BLaER1 (cell line): Measurements from ENCODE around the gene CCDC150.
"Not testable (repeated sequence)": the region's sequence is repeated elsewhere in the genome, so short reads cannot be mapped to it uniquely, and the experiment has no call there.

Source experiments
- H3K27ac ChIP-seq: shearing (Covaris generic); formaldehyde crosslinking; 2 replicates; pipeline ENCODE4 v1.8.1; 2022
- H3K27me3 ChIP-seq: shearing (Covaris generic); formaldehyde crosslinking; 2 replicates; pipeline ENCODE4 v1.8.1; 2022
- H3K36me3 ChIP-seq: shearing (Covaris generic); formaldehyde crosslinking; 2 replicates; pipeline ENCODE4 v1.8.1; 2022
- H3K4me1 ChIP-seq: shearing (Covaris generic); formaldehyde crosslinking; 2 replicates; pipeline ENCODE4 v1.8.1; 2022
- H3K4me2 ChIP-seq: shearing (Covaris generic); formaldehyde crosslinking; 2 replicates; pipeline ENCODE4 v1.8.1; 2022
- H3K4me3 ChIP-seq: shearing (Covaris generic); formaldehyde crosslinking; 2 replicates; pipeline ENCODE4 v1.8.1; 2022
- H3K9ac ChIP-seq: shearing (Covaris generic); formaldehyde crosslinking; 2 replicates; pipeline ENCODE4 v1.8.1; 2022
- H3K9me3 ChIP-seq: shearing (Covaris generic); formaldehyde crosslinking; 2 replicates; pipeline ENCODE4 v1.8.1; 2022
- H4K20me1 ChIP-seq: shearing (Covaris generic); formaldehyde crosslinking; 2 replicates; pipeline ENCODE4 v1.8.1; 2022
- Cebpa-rat ChIP-seq: shearing (Covaris generic); IDR thresholded peaks from 2 replicates; pipeline ENCODE4 v1.8.1; 2022

Gene CCDC150

DNA sequence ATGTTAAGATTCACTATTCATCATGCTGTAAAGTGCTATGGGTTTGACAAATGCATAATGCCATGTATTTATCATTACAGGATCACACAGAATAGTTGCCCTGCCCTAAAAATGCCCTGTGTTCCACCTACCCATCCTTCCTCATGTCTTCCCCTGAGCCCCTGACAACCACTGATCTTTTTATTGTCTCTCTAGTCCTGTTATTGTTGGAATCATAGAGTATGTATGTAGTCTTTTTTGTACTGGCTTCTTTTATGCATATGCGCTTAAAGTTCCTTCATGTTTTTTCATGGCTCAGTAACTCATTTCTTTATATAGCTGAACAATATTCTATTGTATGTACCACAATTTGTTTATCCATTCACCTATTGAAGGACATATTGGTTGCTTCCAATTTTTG is 20.3 kb downstream of the CCDC150 start:
- no peak overlapping the region for H3K4me3 ChIP-seq
- H4K20me1 ChIP-seq = no peaks in the 10 kb centered on the region
- H3K4me1 ChIP-seq = no peaks in the 10 kb centered on the region
- no peak overlapping the region for H3K9ac ChIP-seq
- TF ChIP-seq Cebpa-rat = no peak
- peaks cover 68% of the 10 kb centered on the region for H3K36me3 ChIP-seq
- H3K27me3 ChIP-seq = no peaks in the 10 kb centered on the region
- H3K4me2 ChIP-seq = no peak overlapping the region
- H3K27ac ChIP-seq = no peak overlapping the region
- peaks cover 7% of the 10 kb centered on the region; the same call in 1 of the 2 replicates for H3K9me3 ChIP-seq

DNA sequence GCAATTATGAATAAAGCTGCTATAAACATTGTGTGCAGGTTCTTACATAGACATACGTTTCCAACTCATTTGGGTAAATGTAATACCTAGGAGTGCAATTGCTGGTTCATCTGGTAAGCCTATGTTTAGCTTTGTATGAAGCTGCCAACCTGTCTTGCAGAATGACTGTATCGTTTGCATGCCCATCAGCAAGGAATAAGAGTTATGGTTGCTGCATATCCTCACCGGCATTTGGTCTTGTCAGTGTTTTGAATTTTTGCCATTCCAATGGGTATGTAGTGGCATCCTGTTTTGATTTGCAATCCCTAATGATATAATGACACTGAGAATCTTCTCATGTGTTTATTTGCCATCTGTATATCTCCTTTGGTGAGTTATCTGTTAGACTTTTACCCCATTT is 20.7 kb downstream of the CCDC150 start:
- no peaks in the 10 kb centered on the region for H4K20me1 ChIP-seq
- TF ChIP-seq Cebpa-rat = no peak

DNA sequence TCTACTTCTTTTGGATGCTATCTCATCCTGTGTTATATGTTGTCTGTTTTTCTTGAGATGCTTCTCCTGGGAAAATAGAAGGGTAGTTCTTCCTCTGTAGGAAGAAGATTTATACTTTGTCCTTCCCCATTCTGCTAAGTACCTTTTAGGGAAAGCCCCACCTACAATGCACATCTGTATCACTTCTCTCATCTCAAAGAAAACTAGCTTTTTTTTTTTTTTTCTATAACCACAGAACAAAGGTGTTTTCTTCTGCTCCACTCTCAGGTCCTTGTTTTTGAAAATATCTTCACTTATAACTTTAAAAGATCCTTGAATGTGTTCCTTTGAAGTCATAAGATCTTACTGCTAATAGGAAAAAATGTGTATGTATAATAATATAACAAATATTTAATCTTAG is 30.8 kb downstream of the CCDC150 start:
- Histone ChIP-seq H3K4me1 (no peaks in the 10 kb centered on the region), H3K27me3 (no peaks in the 10 kb centered on the region), H3K4me2 (no peak overlapping the region), H4K20me1 (no peaks in the 10 kb centered on the region), H3K9me3 (no peaks in the 10 kb centered on the region), H3K9ac (no peak overlapping the region), H3K4me3 (no peak overlapping the region), H3K36me3 (peaks cover 24% of the 10 kb centered on the region), H3K27ac (no peak overlapping the region)
- TF ChIP-seq Cebpa-rat = no peak

More for the DNA sequence above, 20.7 kb downstream of the CCDC150 start:
- no peaks in the 10 kb centered on the region for H3K4me1 ChIP-seq
- peaks cover 4% of the 10 kb centered on the region; the same call in 1 of the 2 replicates for H3K9me3 ChIP-seq
- H3K36me3 ChIP-seq = peaks cover 67% of the 10 kb centered on the region
- no peaks in the 10 kb centered on the region for H3K27me3 ChIP-seq
- H3K4me3 ChIP-seq = no peak overlapping the region
- no peak overlapping the region for H3K27ac ChIP-seq
- H3K4me2 ChIP-seq = no peak overlapping the region
- no peak overlapping the region for H3K9ac ChIP-seq

DNA sequence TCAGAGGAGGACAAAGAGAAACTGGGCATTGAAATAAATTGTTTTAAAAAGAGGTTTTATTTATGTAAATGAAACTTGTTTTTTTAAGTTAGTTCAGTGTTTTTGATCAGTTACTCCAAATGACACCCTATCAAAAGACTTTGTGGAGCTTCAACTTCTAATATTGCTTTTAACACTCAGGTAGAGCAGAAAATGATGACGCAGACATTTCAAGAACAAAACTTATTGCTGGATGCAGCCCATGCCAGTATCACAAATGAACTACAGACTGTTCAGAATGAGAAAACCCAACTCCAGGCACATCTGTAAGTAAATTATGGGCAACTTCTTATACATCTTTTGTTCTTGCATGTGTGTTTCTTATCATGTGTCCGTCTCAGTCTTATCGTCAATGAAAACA is 36.4 kb downstream of the CCDC150 start:
- peaks cover 37% of the 10 kb centered on the region for H3K36me3 ChIP-seq
- H3K4me3 ChIP-seq = no peak overlapping the region
- no peak for TF ChIP-seq Cebpa-rat
- no peaks in the 10 kb centered on the region for H3K4me1 ChIP-seq
- H3K27ac ChIP-seq = no peak overlapping the region
- H3K4me2 ChIP-seq = no peak overlapping the region
- H3K27me3 ChIP-seq = no peaks in the 10 kb centered on the region
- no peaks in the 10 kb centered on the region for H4K20me1 ChIP-seq
- no peak overlapping the region for H3K9ac ChIP-seq
- H3K9me3 ChIP-seq = no peaks in the 10 kb centered on the region

DNA sequence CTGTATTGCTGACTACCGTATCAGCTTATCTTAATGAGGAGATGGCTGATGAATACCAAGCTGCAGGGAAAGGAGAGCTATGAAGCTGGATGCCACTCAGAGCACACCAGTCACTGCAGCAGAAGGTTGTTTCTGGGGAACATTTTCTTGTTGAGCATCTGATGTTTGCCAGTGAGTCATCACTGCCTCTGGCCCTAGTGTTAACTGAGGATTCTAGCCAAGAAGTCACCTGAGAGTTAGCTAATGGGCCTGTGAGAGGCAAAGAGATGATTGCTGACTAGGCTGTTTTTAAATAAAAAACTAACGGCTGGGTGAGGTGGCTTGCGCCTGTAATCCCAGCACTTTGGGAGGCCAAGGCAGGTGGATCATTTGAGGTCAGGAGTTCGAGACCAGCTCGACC is 37.9 kb downstream of the CCDC150 start:
- no peak overlapping the region for H3K4me3 ChIP-seq
- H4K20me1 ChIP-seq = no peaks in the 10 kb centered on the region
- no peaks in the 10 kb centered on the region for H3K4me1 ChIP-seq
- H3K27me3 ChIP-seq = no peaks in the 10 kb centered on the region
- no peak overlapping the region for H3K9ac ChIP-seq
- peaks cover 38% of the 10 kb centered on the region for H3K36me3 ChIP-seq
- TF ChIP-seq Cebpa-rat = no peak
- H3K9me3 ChIP-seq = no peaks in the 10 kb centered on the region
- H3K27ac ChIP-seq = no peak overlapping the region
- no peak overlapping the region for H3K4me2 ChIP-seq

DNA sequence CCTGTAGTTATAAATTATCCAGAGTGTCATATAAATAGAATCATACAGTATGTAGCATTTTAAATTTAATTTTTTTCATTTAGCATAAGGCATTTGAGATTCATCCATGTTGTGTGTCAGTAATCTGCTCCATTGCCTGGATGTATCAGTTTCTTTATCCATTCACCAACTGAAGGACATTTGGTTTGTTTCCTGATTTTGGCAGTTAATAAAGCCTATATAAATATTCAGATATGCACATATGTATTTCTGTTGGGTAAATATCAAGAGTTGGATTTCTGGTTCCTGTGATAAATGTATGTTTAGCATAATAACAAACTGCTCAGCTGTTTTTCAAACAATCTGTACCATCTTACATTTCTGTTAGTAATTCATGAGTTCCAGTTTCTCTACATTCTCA is 39.9 kb downstream of the CCDC150 start:
- Histone ChIP-seq H3K4me2 (no peak overlapping the region), H3K27me3 (no peaks in the 10 kb centered on the region), H3K27ac (no peak overlapping the region), H4K20me1 (no peaks in the 10 kb centered on the region), H3K4me3 (no peak overlapping the region), H3K9ac (no peak overlapping the region), H3K36me3 (peaks cover 38% of the 10 kb centered on the region), H3K4me1 (no peaks in the 10 kb centered on the region), H3K9me3 (peaks cover 4% of the 10 kb centered on the region)
- no peak for TF ChIP-seq Cebpa-rat

DNA sequence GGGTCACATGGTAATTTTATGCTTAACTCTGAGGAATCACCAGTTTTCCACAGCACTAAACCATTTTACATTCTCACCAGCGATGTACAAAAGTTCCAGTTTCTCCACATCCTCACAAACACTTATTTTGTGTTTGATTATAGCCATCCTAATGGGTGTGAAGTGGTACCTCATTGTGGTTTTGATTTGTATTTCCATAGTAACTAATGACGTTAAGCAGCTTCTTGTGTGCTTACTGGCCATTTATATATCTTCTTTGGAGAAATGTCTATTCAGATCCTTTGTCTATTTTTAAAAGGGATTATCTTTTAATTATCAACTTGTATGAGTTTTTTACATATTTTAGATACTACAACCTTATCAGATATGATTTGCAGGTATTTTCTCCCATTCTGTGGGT is 42.0 kb downstream of the CCDC150 start:
- no peak overlapping the region for H3K9ac ChIP-seq
- no peak overlapping the region for H3K4me2 ChIP-seq
- H3K9me3 ChIP-seq = peaks cover 19% of the 10 kb centered on the region
- no peak overlapping the region for H3K4me3 ChIP-seq
- H4K20me1 ChIP-seq = no peaks in the 10 kb centered on the region
- H3K27me3 ChIP-seq = no peaks in the 10 kb centered on the region
- peaks cover 45% of the 10 kb centered on the region for H3K36me3 ChIP-seq
- H3K4me1 ChIP-seq = no peaks in the 10 kb centered on the region
- no peak overlapping the region for H3K27ac ChIP-seq
- no peak for TF ChIP-seq Cebpa-rat

DNA sequence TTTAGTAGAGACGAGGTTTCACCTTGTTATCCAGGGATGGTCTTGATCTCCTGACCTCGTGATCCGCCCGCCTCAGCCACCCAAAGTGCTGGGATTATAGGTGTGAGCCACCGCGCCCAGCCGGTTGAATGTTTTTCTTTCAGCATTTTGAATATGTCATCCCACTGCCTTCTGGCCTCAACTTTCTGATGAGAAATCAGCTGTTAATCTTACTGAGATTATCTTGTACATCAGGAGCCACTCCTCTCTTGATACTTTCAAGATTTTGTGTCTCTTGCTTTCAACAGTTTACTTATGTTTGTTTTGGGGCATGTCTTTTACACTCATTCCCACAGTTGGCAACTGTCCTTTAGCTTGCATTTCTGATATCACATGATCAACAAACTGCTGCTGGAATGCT is 46.3 kb downstream of the CCDC150 start:
- no peak for TF ChIP-seq Cebpa-rat
- H3K9ac ChIP-seq = no peak overlapping the region
- H4K20me1 ChIP-seq = no peaks in the 10 kb centered on the region
- no peaks in the 10 kb centered on the region for H3K27me3 ChIP-seq
- H3K4me1 ChIP-seq = no peaks in the 10 kb centered on the region
- no peak overlapping the region for H3K4me3 ChIP-seq
- no peak overlapping the region for H3K4me2 ChIP-seq
- H3K9me3 ChIP-seq = peaks cover 38% of the 10 kb centered on the region
- H3K36me3 ChIP-seq = peaks cover 35% of the 10 kb centered on the region
- no peak overlapping the region for H3K27ac ChIP-seq

DNA sequence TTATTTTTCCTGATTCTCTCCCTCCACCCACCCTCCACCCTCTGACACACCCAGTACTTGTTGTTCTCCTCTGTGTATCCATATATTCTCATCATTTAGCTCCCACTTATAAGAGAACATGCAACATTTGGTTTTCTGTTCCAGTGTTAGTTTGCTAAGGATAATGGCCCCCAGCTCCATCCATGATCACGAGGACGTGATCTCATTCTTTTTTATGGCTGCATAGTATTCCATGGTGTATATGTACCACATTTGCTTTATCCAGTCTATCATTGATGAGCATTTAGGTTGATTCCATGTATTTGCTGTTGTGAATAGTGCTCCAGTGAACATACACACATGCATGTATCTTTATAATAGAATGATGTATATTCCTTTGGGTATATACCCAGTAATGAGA is 47.2 kb downstream of the CCDC150 start:
- H4K20me1 ChIP-seq, H3K4me3 ChIP-seq, H3K27me3 ChIP-seq, H3K27ac ChIP-seq, H3K4me2 ChIP-seq, H3K9ac ChIP-seq, H3K4me1 ChIP-seq: not testable (repeated sequence)
- Histone ChIP-seq H3K9me3 (peaks cover 38% of the 10 kb centered on the region), H3K36me3 (peaks cover 27% of the 10 kb centered on the region)

DNA sequence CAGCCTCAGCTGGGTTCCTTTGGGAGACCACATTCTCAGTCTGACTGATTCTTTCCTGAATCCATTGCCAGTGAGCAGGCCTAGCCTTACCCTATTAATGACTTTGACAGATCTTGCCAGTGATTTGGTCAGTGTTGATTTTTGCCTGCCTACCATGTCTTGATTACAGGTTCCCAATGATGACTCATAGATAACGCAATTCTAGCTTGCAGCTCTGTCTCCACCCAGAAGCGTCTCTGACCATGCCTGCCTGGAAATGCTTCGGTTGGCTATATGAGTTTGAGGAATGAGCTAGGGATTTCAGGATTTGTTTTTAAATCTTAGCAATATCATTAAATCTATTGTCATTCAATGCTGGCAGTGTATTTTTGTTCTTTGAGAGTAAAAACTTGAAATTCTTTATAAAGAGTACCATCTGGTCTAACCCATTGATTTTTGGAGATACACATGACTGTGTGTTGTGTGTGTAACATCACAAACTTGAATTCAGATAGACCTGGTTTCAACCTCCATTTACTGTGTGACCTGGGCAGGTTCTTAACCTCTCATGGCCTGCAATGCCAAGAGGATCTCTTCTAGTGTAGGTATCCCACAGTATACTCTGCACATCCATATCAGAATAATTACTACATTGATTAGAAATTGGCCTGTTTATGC is 57.0 kb downstream of the CCDC150 start:
- Histone ChIP-seq H3K4me2 (no peak overlapping the region), H3K9ac (no peak overlapping the region), H3K27ac (no peak overlapping the region), H3K4me3 (no peak overlapping the region), H3K36me3 (peaks cover 8% of the 10 kb centered on the region; the same call in 1 of the 2 replicates), H4K20me1 (no peaks in the 10 kb centered on the region), H3K4me1 (no peaks in the 10 kb centered on the region), H3K27me3 (no peaks in the 10 kb centered on the region), H3K9me3 (no peaks in the 10 kb centered on the region)
- TF ChIP-seq Cebpa-rat = no peak

DNA sequence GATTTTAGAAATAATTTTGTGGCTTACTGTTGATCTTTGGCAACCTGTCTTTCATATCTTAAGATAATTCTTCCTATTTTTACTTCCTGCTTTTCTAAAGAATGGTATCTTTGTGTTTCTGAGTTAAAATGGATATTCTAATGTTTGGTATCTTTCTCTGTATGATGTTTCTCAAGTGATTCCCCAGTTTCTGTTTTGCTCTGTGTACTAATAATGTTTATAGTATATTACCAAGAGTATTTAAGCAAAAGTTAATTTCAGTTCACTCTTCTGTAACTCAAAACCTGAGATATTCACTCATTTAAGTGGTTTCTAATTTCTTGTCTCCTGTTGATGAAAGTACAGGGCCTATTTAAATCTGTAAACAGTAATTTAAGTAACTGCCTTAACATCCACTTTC is 58.3 kb downstream of the CCDC150 start:
- TF ChIP-seq Cebpa-rat = no peak
- Histone ChIP-seq H3K4me1 (no peaks in the 10 kb centered on the region), H3K27ac (no peak overlapping the region), H3K9ac (no peak overlapping the region), H3K4me2 (no peak overlapping the region), H3K27me3 (no peaks in the 10 kb centered on the region), H3K36me3 (peaks cover 19% of the 10 kb centered on the region), H4K20me1 (no peaks in the 10 kb centered on the region), H3K4me3 (no peak overlapping the region), H3K9me3 (no peaks in the 10 kb centered on the region)
